Stimulated activated CD8-positive, alpha-beta memory T cell treated with anti-CD3 and anti-CD28 coated beads, Interleukin-7, amount 100 ng/mL, for 4 hours (primary cell): ENCODE data around the gene JAZF1.

Source experiments
- DNase-seq, 2 donors: peaks; one replicate each; pipeline ENCODE4 v3.0.0-alpha.2; 2020; ENCODE audit warnings: low read depth in 2 of 2

The JAZF1 gene

GRCh38 chr7:27969346-27969745 lies 211.2 kb downstream of the JAZF1 start:
- no peak for DNase-seq

- no peak for DNase-seq
These were observed 213.0 kb downstream of the JAZF1 start for GRCh38 chr7:27967639-27968038.

- no peak for DNase-seq
These were observed 214.3 kb downstream of the JAZF1 start for GRCh38 chr7:27966219-27966780.

- DNase-seq: no peak
These were observed 214.9 kb downstream of the JAZF1 start for GRCh38 chr7:27965650-27966049.

- no peak for DNase-seq
These were observed 215.8 kb downstream of the JAZF1 start for GRCh38 chr7:27964820-27965219.

- no peak for DNase-seq
These were observed 217.5 kb downstream of the JAZF1 start for GRCh38 chr7:27963056-27963455.

- DNase-seq: no peak
These were observed 218.3 kb downstream of the JAZF1 start for GRCh38 chr7:27962273-27962672.

GRCh38 chr7:27961255-27961654 lies 219.3 kb downstream of the JAZF1 start:
- DNase-seq: no peak

- no peak for DNase-seq
These were observed 220.2 kb downstream of the JAZF1 start for GRCh38 chr7:27960415-27960814.

GRCh38 chr7:27958933-27959548 lies 221.6 kb downstream of the JAZF1 start:
- no peak for DNase-seq

- no peak for DNase-seq
These were observed 225.0 kb downstream of the JAZF1 start for GRCh38 chr7:27955596-27955995.

GRCh38 chr7:27955011-27955410 lies 225.6 kb downstream of the JAZF1 start:
- DNase-seq: no peak

- no peak for DNase-seq
These were observed 226.8 kb downstream of the JAZF1 start for GRCh38 chr7:27953777-27954176.

- no peak for DNase-seq
These were observed 227.2 kb downstream of the JAZF1 start for GRCh38 chr7:27953361-27953760.

GRCh38 chr7:27952456-27953285 lies 227.9 kb downstream of the JAZF1 start:
- DNase-seq: no peak

- no peak for DNase-seq
These were observed 230.5 kb downstream of the JAZF1 start for GRCh38 chr7:27950123-27950522.

- DNase-seq: no peak
These were observed 231.7 kb downstream of the JAZF1 start for GRCh38 chr7:27948861-27949260.

GRCh38 chr7:27947586-27948278 lies 232.9 kb downstream of the JAZF1 start:
- no peak for DNase-seq

- no peak for DNase-seq
These were observed 234.2 kb downstream of the JAZF1 start for GRCh38 chr7:27946351-27946750.

- DNase-seq: no peak
These were observed 235.4 kb downstream of the JAZF1 start for GRCh38 chr7:27945058-27945795.

GRCh38 chr7:27944643-27945042 lies 236.0 kb downstream of the JAZF1 start:
- DNase-seq: no peak

- no peak for DNase-seq
These were observed 237.4 kb downstream of the JAZF1 start for GRCh38 chr7:27943241-27943640.
